Mesenchymal stem cell (in vitro differentiated cells and primary cell): ENCODE results near the gene PLXND1.

Experiments
- DNase-seq: peaks from one replicate; pipeline ENCODE4 v3.0.0-alpha.2; 2013
- H2AFZ ChIP-seq: one replicate; pipeline ENCODE4 v1.6.1; 2013; ENCODE audit warnings: low read depth, mild to moderate bottlenecking, control low read depth, inconsistent platforms, low read length, moderate library complexity
- H2AK5ac ChIP-seq: 2 replicates; pipeline ENCODE4 v1.6.1; 2013; ENCODE audit warnings: low read length, moderate library complexity, mild to moderate bottlenecking, inconsistent platforms; ENCODE audit not compliant: severe bottlenecking
- H2BK120ac ChIP-seq: one replicate; pipeline ENCODE4 v1.6.1; 2013; ENCODE audit warnings: low read depth, mild to moderate bottlenecking, inconsistent platforms, low read length, moderate library complexity
- H2BK12ac ChIP-seq, 2 experiments: one replicate each; pipeline ENCODE4 v1.6.1; 2013; ENCODE audit warnings: inconsistent platforms in 2 of 2, low read length in 2 of 2, mild to moderate bottlenecking in 2 of 2, moderate library complexity in 2 of 2, control low read depth in 1 of 2
- H2BK15ac ChIP-seq: one replicate; pipeline ENCODE4 v1.6.1; 2013; ENCODE audit warnings: mild to moderate bottlenecking, low read depth, inconsistent platforms; ENCODE audit not compliant: poor library complexity, severe bottlenecking
- H2BK5ac ChIP-seq: 2 replicates; pipeline ENCODE4 v1.6.1; 2013; ENCODE audit warnings: low read depth, mild to moderate bottlenecking, low read length, control low read depth, inconsistent platforms; ENCODE audit not compliant: poor library complexity, severe bottlenecking
- H3K14ac ChIP-seq, 2 experiments: one replicate each; pipeline ENCODE4 v1.6.1; 2013; ENCODE audit warnings: inconsistent platforms in 2 of 2, low read length in 2 of 2, control low read depth in 1 of 2, mild to moderate bottlenecking in 1 of 2, moderate library complexity in 1 of 2
- H3K18ac ChIP-seq, 2 experiments: one replicate each; pipeline ENCODE4 v1.6.1; 2013; ENCODE audit warnings: inconsistent platforms in 2 of 2, low read length in 2 of 2, control low read depth in 1 of 2, low read depth in 1 of 2, mild to moderate bottlenecking in 1 of 2
- H3K23ac ChIP-seq, 2 experiments: one replicate each; pipeline ENCODE4 v1.6.1; 2013; ENCODE audit warnings: inconsistent platforms in 2 of 2, low read length in 2 of 2, mild to moderate bottlenecking in 2 of 2, moderate library complexity in 2 of 2, control low read depth in 1 of 2
- H3K27ac ChIP-seq: 2 replicates; pipeline ENCODE4 v1.5.1; 2013; ENCODE audit warnings: mild to moderate bottlenecking, moderate library complexity, low read length, control low read depth, inconsistent platforms; ENCODE audit not compliant: poor library complexity, severe bottlenecking
- H3K27me3 ChIP-seq, 2 experiments: 2 replicates each; pipeline versions ENCODE4 v1.6.1 to v1.7.0; 2013; ENCODE audit warnings: low read length in 2 of 2, mild to moderate bottlenecking in 2 of 2, moderate library complexity in 2 of 2, control low read depth in 1 of 2, inconsistent platforms in 1 of 2; ENCODE audit not compliant: control insufficient read depth in 1 of 2, insufficient read depth in 1 of 2
- H3K36me3 ChIP-seq, 2 experiments: 2 replicates each; pipeline versions ENCODE4 v1.6.1 to v1.7.0; 2013; ENCODE audit warnings: low read length in 2 of 2, control low read depth in 1 of 2, inconsistent platforms in 1 of 2, low read depth in 1 of 2, mild to moderate bottlenecking in 1 of 2; ENCODE audit not compliant: insufficient read depth in 2 of 2, control insufficient read depth in 1 of 2
- H3K4ac ChIP-seq, 2 experiments: one replicate each; pipeline ENCODE4 v1.6.1; 2013; ENCODE audit warnings: inconsistent platforms in 2 of 2, low read length in 2 of 2, mild to moderate bottlenecking in 2 of 2, moderate library complexity in 2 of 2, control low read depth in 1 of 2, low read depth in 1 of 2
- H3K4me1 ChIP-seq: 2 replicates; pipeline ENCODE4 v1.6.1; 2013; ENCODE audit warnings: low read depth, low read length, control low read depth; ENCODE audit not compliant: control insufficient read depth, insufficient read depth
- H3K4me2 ChIP-seq: 2 replicates; pipeline ENCODE4 v1.6.1; 2013; ENCODE audit warnings: low read length, mild to moderate bottlenecking, inconsistent platforms; ENCODE audit not compliant: poor library complexity, severe bottlenecking
- H3K4me3 ChIP-seq, 2 experiments: 2 replicates each; pipeline versions ENCODE4 v1.5.1 to v1.7.0; 2013; ENCODE audit warnings: low read length in 2 of 2, mild to moderate bottlenecking in 2 of 2, control low read depth in 1 of 2, low read depth in 1 of 2; ENCODE audit not compliant: insufficient read depth in 1 of 2
- H3K79me1 ChIP-seq: replicated peaks from 2 replicates; pipeline ENCODE4 v1.6.1; 2013; ENCODE audit warnings: mild to moderate bottlenecking, control low read depth, low read length, inconsistent platforms; ENCODE audit not compliant: poor library complexity, severe bottlenecking
- H3K9ac ChIP-seq: 2 replicates; pipeline ENCODE4 v1.7.0; 2013; ENCODE audit warnings: mild to moderate bottlenecking, low read length, moderate library complexity
- H3K9me3 ChIP-seq: 2 replicates; pipeline ENCODE4 v1.7.0; 2013; ENCODE audit warnings: mild to moderate bottlenecking, low read length; ENCODE audit not compliant: control insufficient read depth
- H4K8ac ChIP-seq: one replicate; pipeline ENCODE4 v1.6.1; 2013; ENCODE audit warnings: inconsistent platforms, mild to moderate bottlenecking, low read length, moderate library complexity
- H4K91ac ChIP-seq: one replicate; pipeline ENCODE4 v1.6.1; 2013; ENCODE audit warnings: mild to moderate bottlenecking, low read length, inconsistent platforms
- WGBS: methylation state at CpG from one replicate; pipeline ENCODE4 v1.1.7; 2013; ENCODE audit warnings: mixed read lengths; 5-methylcytosine and 5-hydroxymethylcytosine counted together

Gene PLXND1

DNA sequence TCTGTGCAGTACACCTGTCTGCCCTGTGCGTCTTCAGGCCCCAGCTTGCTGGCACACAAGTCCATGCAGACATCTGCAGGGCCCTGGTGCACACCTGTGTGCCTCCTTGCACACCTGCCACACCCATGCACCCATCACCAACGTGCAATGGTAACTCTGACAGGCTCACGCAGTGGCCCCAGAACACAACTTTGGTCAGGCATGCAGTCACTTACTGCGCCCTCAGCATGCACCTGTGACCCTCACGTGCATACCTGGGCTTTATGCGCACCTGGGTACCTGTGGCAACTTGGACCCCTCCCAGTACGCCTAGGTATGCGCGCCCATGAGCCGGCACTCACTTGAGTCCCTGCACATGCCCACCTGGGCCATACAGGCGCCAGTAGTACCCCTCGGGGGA lies 1.7 kb downstream of the PLXND1 start:
- peaks cover 0 to 15% of the 10 kb centered on the region in 2 experiments for H3K36me3 ChIP-seq
- 21% methylated on average over 10 of the region's 12 CpGs for WGBS
- H2BK12ac ChIP-seq: peak overlapping the region in 1 of 2 experiments; percentile 23
- H3K4me3 ChIP-seq: peak overlapping the region; percentile 70 to 85
- H2BK15ac ChIP-seq: no peak overlapping the region
- H3K4me1 ChIP-seq: peaks cover 67% of the 10 kb centered on the region
- no peak overlapping the region for H2BK120ac ChIP-seq
- no peak overlapping the region for H4K8ac ChIP-seq
- peak overlapping the region in 1 of 2 experiments; percentile 95 for H3K14ac ChIP-seq
- no peaks in the 10 kb centered on the region for H3K9me3 ChIP-seq
- no peak overlapping the region for H2BK5ac ChIP-seq
- H3K9ac ChIP-seq: peak overlapping the region; percentile 74
- H3K4ac ChIP-seq: peak overlapping the region in 1 of 2 experiments; percentile 42
- DNase-seq: no peak
- no peak overlapping the region for H2AFZ ChIP-seq
- peak overlapping the region; percentile 78 for H3K4me2 ChIP-seq
- H2AK5ac ChIP-seq: no peak overlapping the region
- peak overlapping the region; percentile 64 for H4K91ac ChIP-seq
- peak overlapping the region in 1 of 2 experiments; percentile 76 for H3K18ac ChIP-seq
- peak overlapping the region in 1 of 2 experiments; percentile 97 for H3K23ac ChIP-seq
- H3K27ac ChIP-seq: no peak overlapping the region
- H3K79me1 ChIP-seq: no peaks in the 10 kb centered on the region
- no peaks in the 10 kb centered on the region for H3K27me3 ChIP-seq

GRCh38 chr3:129603991-129604749 lies 2.3 kb downstream of the PLXND1 start:
- Histone ChIP-seq H3K9me3 (no peaks in the 10 kb centered on the region), H3K4me3 (peak overlapping the region; percentile 70 to 85), H4K91ac (peak overlapping the region; percentile 75), H4K8ac (no peak overlapping the region), H2BK5ac (no peak overlapping the region), H2BK15ac (no peak overlapping the region), H3K27ac (no peak overlapping the region), H3K14ac (peak overlapping the region in 1 of 2 experiments; percentile 95), H3K4me2 (peak overlapping the region; percentile 78), H3K23ac (peak overlapping the region in 1 of 2 experiments; percentile 85), H3K36me3 (peaks cover 0 to 18% of the 10 kb centered on the region in 2 experiments), H2BK12ac (peak overlapping the region in 1 of 2 experiments; percentile 85), H2AFZ (no peak overlapping the region), H3K4me1 (peaks cover 73% of the 10 kb centered on the region), H3K18ac (peak overlapping the region; percentile 46 to 93), H3K79me1 (no peaks in the 10 kb centered on the region), H3K4ac (peak overlapping the region; percentile 75 to 84), H2AK5ac (peak overlapping the region; percentile 50), H3K9ac (peak overlapping the region; percentile 74), H2BK120ac (no peak overlapping the region), H3K27me3 (no peaks in the 10 kb centered on the region)
- WGBS: 62% methylated on average over 8 of the region's 8 CpGs
- no peak for DNase-seq

DNA sequence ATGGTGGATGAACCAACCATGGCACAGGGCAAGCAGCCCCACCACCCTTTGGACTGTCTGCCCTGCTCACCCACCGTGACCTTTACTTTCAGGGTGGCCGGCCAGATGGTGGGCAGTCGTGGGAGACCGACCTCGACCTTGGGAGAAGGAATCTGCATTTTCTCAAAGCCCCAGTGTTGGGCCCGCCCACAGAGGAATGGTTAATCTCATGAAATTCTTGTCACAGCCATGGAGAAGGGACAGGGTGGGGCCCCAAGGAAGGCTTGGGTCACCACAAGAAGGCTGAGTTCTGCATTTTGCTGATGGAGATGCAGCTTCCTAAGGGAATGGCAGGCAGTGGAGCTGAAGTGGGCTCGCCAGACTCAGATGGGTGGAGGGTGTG lies 2.9 kb downstream of the PLXND1 start:
- Histone ChIP-seq H2AK5ac (peak overlapping the region; percentile 50), H3K14ac (peak overlapping the region in 1 of 2 experiments; percentile 91), H2BK120ac (no peak overlapping the region), H3K27me3 (no peaks in the 10 kb centered on the region), H2BK12ac (peak overlapping the region; percentile 78 to 85), H3K18ac (peak overlapping the region; percentile 79 to 93), H4K91ac (peak overlapping the region; percentile 94), H3K9ac (peak overlapping the region; percentile 74), H3K4me2 (peak overlapping the region; percentile 78), H2AFZ (no peak overlapping the region), H3K79me1 (no peaks in the 10 kb centered on the region), H2BK5ac (no peak overlapping the region), H3K4ac (peak overlapping the region; percentile 75 to 84), H3K9me3 (no peaks in the 10 kb centered on the region), H3K36me3 (peaks cover 0 to 19% of the 10 kb centered on the region in 2 experiments), H3K23ac (peak overlapping the region in 1 of 2 experiments; percentile 85), H3K4me1 (peaks cover 75% of the 10 kb centered on the region), H3K27ac (peak overlapping the region; percentile 38), H4K8ac (peak overlapping the region; percentile 76), H2BK15ac (peak overlapping the region; percentile 90), H3K4me3 (peak overlapping the region; percentile 18 to 85)
- 17% methylated on average over 7 of the region's 7 CpGs for WGBS
- DNase-seq: no peak
